Left renal cortex interstitium (tissue), 4 donors: Measurements from ENCODE around the gene KRT81. TPM values are rescaled to one million over a fixed set of nuclear protein-coding genes. Genes with fewer than 3 reads are reported as not detected.

Source experiments
- DNase-seq, 4 donors: peaks; one replicate each; pipeline ENCODE4 v3.0.0-alpha.2; 2013; ENCODE audit warnings: low read depth in 4 of 4, low spot score in 2 of 4, missing footprints in 1 of 4
- polyA plus RNA-seq, 4 donors: library from polyadenylated mRNA; unstranded; fragments of 120-200 nt; gene quantifications; one replicate each; pipeline ENCODE4 v1.2.1, GENCODE V29; 2013; ENCODE audit not compliant: insufficient read length in 4 of 4

Gene KRT81
- polyA plus RNA-seq = not detected

- no peak for DNase-seq
These were observed at the start of gene KRT81 for GRCh38 chr12:52291267-52291935. Gene KRT81 (minus strand): TSS chr12:52291534. CDS start chr12:52291465, 69 bp downstream.

GRCh38 chr12:52338241-52338960 is 47.1 kb upstream of the KRT81 start:
- no peak for DNase-seq

- DNase-seq = no peak
These were observed 45.7 kb upstream of the KRT81 start for GRCh38 chr12:52337054-52337453.

- DNase-seq = no peak
These were observed 45.3 kb upstream of the KRT81 start for GRCh38 chr12:52336641-52337040.

GRCh38 chr12:52335598-52336262 is 44.4 kb upstream of the KRT81 start:
- no peak for DNase-seq

GRCh38 chr12:52334185-52334584 is 42.9 kb upstream of the KRT81 start:
- no peak for DNase-seq

- DNase-seq = no peak
These were observed 42.0 kb upstream of the KRT81 start for GRCh38 chr12:52333321-52333720.

GRCh38 chr12:52332381-52332780 is 41.0 kb upstream of the KRT81 start:
- no peak for DNase-seq

- DNase-seq = no peak
These were observed 40.5 kb upstream of the KRT81 start for GRCh38 chr12:52331833-52332232.

GRCh38 chr12:52331039-52331438 is 39.7 kb upstream of the KRT81 start:
- no peak for DNase-seq

- DNase-seq = no peak
These were observed 36.6 kb upstream of the KRT81 start for GRCh38 chr12:52327830-52328500.

GRCh38 chr12:52327052-52327829 is 35.9 kb upstream of the KRT81 start:
- DNase-seq = peak in 3 of 4 donors; percentile 19 to 56 (median 41)

GRCh38 chr12:52324153-52324444 is 32.8 kb upstream of the KRT81 start:
- DNase-seq = no peak

GRCh38 chr12:52323416-52324152 is 32.2 kb upstream of the KRT81 start:
- DNase-seq = no peak

- DNase-seq = no peak
These were observed 31.7 kb upstream of the KRT81 start for GRCh38 chr12:52323001-52323400.

- DNase-seq = no peak
These were observed 30.7 kb upstream of the KRT81 start for GRCh38 chr12:52322069-52322468.

GRCh38 chr12:52321418-52321817 is 30.1 kb upstream of the KRT81 start:
- DNase-seq = no peak

- DNase-seq = no peak
These were observed 29.6 kb upstream of the KRT81 start, which contains the start of gene KRT83 for GRCh38 chr12:52320784-52321400. Gene KRT83 (minus strand): TSS chr12:52321398. CDS start chr12:52321335, 63 bp downstream.

- DNase-seq = no peak
These were observed 27.8 kb upstream of the KRT81 start for GRCh38 chr12:52319097-52319496.
